Tibial nerve (tissue), 4 donors: ENCODE measurements around the gene INS.

ENCODE experiments used
- CTCF ChIP-seq, 5 experiments: fragments of 200-600 bp in 3 of 5; fragments of 450-650 bp in 2 of 5; sonication (generic) in 3 of 5; IDR thresholded peaks; one replicate each; pipeline ENCODE4 v1.5.1; 2016 to 2019; ENCODE audit warnings: antibody characterized with exemption in 5 of 5, mild to moderate bottlenecking in 3 of 5, moderate library complexity in 2 of 5
- EP300 ChIP-seq, 2 donors: sonication (generic); formaldehyde crosslinking; IDR thresholded peaks; one replicate each; pipeline ENCODE4 v1.6.1; 2017; ENCODE audit warnings: antibody characterized with exemption in 2 of 2, mild to moderate bottlenecking in 1 of 2

GRCh38 chr11:2192435-2192834, 31.4 kb upstream of the INS start:
- no peak for TF ChIP-seq CTCF (IDR thresholded peaks at IDR 0.05)
- no peak for TF ChIP-seq EP300 (IDR thresholded peaks at IDR 0.05)
